MCF 10A (cell line): ENCODE measurements around the gene NDUFS2. TPM values are rescaled to one million over a fixed set of nuclear protein-coding genes. Genes with fewer than 3 reads are reported as not detected.

Experiments used
- BruUV-seq: library from RNA; stranded (reverse); fragments of 400-500 nt; replicated peaks from 2 replicates; lab custom pipeline; 2021; lab: Mats Ljungman, UMichigan
- CTCF ChIA-PET: fragments of 300-600 bp; sonication (Branson Sonifier 250); formaldehyde crosslinking; extraction: SDS; loops from one replicate; lab custom pipeline; 2021; ENCODE audit warnings: antibody characterized with exemption, inconsistent platforms; lab: Yijun Ruan, JAX
- POLR2A ChIA-PET: fragments of 300-600, 350-650 bp; sonication (Branson Sonifier 250); formaldehyde crosslinking; extraction: SDS; loops from one replicate; lab custom pipeline; 2020; ENCODE audit warnings: antibody characterized with exemption, inconsistent platforms; lab: Yijun Ruan, JAX
- DNase-seq: peaks from one replicate; pipeline ENCODE4 v3.0.0-alpha.2; 2018; ENCODE audit not compliant: unreplicated experiment
- H3K27ac Mint-ChIP-seq: one replicate; pipeline ENCODE4 v1.8.0; 2022; ENCODE audit warnings: mild to moderate bottlenecking, low read depth, mixed read lengths; ENCODE audit not compliant: unreplicated experiment
- H3K27me3 Mint-ChIP-seq: one replicate; pipeline ENCODE4 v1.8.0; 2022; ENCODE audit warnings: mixed read lengths; ENCODE audit not compliant: insufficient read depth, unreplicated experiment
- H3K36me3 Mint-ChIP-seq: one replicate; pipeline ENCODE4 v1.8.0; 2022; ENCODE audit warnings: mild to moderate bottlenecking, moderate library complexity, mixed read lengths; ENCODE audit not compliant: insufficient read depth, unreplicated experiment
- H3K4me1 Mint-ChIP-seq: one replicate; pipeline ENCODE4 v1.8.0; 2022; ENCODE audit warnings: mixed read lengths; ENCODE audit not compliant: insufficient read depth, unreplicated experiment
- H3K4me3 Mint-ChIP-seq: one replicate; pipeline ENCODE4 v1.8.0; 2022; ENCODE audit warnings: mild to moderate bottlenecking, moderate library complexity, mixed read lengths; ENCODE audit not compliant: unreplicated experiment
- H3K9me3 Mint-ChIP-seq: one replicate; pipeline ENCODE4 v1.8.0; 2022; ENCODE audit warnings: mixed read lengths; ENCODE audit not compliant: unreplicated experiment
- intact Hi-C: fragments of 100-400 bp; cut with micrococcal nuclease; formaldehyde crosslinking; loops from 2 replicates; pipeline ENCODE4 v1.14.1; 2022
- total RNA-seq: library from RNA; stranded (reverse); gene quantifications from 2 replicates; pipeline ENCODE4 v1.2.3, GENCODE V29; 2022
- TF ChIP-seq, protein P1 (sequence below): fragments of 200-600 bp; IDR thresholded peaks from one replicate; pipeline ENCODE4 v1.8.0; 2022; ENCODE audit warnings: antibody characterized with exemption, mild to moderate bottlenecking; ENCODE audit not compliant: unreplicated experiment

The NDUFS2 gene
- total RNA-seq, 1 experiment from 2014 or later: 149 TPM

DNA sequence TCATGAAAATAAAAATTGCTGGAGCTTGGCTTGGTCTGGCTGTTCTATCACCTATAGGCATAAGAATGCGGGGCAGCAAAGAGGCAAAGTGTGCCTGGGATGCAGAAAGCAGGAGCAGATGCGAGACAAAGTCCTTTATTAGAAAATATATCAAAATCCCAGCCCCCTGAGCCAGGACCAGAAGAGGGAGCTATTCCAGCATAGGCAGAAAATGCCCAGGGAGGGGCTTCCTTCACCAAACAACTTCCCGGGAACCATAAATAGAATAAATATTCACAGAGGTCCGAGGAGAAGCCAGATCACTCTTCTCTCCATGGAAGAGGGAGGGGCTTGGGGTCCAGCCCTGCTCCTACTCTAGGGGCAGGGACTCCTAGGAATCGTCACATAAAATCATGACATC is 31.0 kb upstream of the NDUFS2 start:
- POLR2A ChIA-PET: interaction anchor here (2.6 to 3.3 kb wide), 2 partner anchors 11 to 31 kb away, joined by 8 to 14 read pairs; partner anchors contain the start of gene NDUFS2
- no peak for DNase-seq
- no TSS peak for BruUV-seq
- intact Hi-C loops: no loop called here
- Mint-ChIP-seq H3K9me3 (no peaks in the 10 kb centered on the region), H3K4me1 (peaks cover 43% of the 10 kb centered on the region), H3K36me3 (peaks cover 69% of the 10 kb centered on the region), H3K27me3 (no peaks in the 10 kb centered on the region), H3K27ac (no peak overlapping the region), H3K4me3 (no peak overlapping the region)
- CTCF ChIA-PET: interaction anchor here (0.6 to 3.9 kb wide), 9 partner anchors 9 to 887 kb away, joined by 3 to 25 read pairs (median 6); partner anchors contain the start of gene TOMM40L
- TF ChIP-seq, protein P1, sequence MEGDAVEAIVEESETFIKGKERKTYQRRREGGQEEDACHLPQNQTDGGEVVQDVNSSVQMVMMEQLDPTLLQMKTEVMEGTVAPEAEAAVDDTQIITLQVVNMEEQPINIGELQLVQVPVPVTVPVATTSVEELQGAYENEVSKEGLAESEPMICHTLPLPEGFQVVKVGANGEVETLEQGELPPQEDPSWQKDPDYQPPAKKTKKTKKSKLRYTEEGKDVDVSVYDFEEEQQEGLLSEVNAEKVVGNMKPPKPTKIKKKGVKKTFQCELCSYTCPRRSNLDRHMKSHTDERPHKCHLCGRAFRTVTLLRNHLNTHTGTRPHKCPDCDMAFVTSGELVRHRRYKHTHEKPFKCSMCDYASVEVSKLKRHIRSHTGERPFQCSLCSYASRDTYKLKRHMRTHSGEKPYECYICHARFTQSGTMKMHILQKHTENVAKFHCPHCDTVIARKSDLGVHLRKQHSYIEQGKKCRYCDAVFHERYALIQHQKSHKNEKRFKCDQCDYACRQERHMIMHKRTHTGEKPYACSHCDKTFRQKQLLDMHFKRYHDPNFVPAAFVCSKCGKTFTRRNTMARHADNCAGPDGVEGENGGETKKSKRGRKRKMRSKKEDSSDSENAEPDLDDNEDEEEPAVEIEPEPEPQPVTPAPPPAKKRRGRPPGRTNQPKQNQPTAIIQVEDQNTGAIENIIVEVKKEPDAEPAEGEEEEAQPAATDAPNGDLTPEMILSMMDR: no peak

- no peak overlapping the region for H3K4me3 Mint-ChIP-seq
- TF ChIP-seq, protein P1: no peak
- H3K4me1 Mint-ChIP-seq: peaks cover 45% of the 10 kb centered on the region
- intact Hi-C loops: no loop called here
- no TSS peak for BruUV-seq
- no peaks in the 10 kb centered on the region for H3K9me3 Mint-ChIP-seq
- peaks cover 69% of the 10 kb centered on the region for H3K36me3 Mint-ChIP-seq
- H3K27ac Mint-ChIP-seq: no peak overlapping the region
- no peaks in the 10 kb centered on the region for H3K27me3 Mint-ChIP-seq
- DNase-seq: no peak
- POLR2A ChIA-PET: interaction anchor here (0.8 to 3.3 kb wide), 3 partner anchors 11 to 142 kb away, joined by 3 to 14 read pairs (median 8); partner anchors contain the start of genes NDUFS2 and SDHC
- CTCF ChIA-PET: interaction anchor here (0.8 to 3.9 kb wide), 6 partner anchors 8 to 210 kb away, joined by 3 to 25 read pairs (median 7); partner anchors contain the start of gene TOMM40L
Measured at GRCh38 chr1:161171696-161172095, 30.5 kb upstream of the NDUFS2 start.

GRCh38 chr1:161172349-161172748 is 29.8 kb upstream of the NDUFS2 start:
- peak overlapping the region; percentile 83 for H3K27ac Mint-ChIP-seq
- intact Hi-C loops: no loop called here
- H3K36me3 Mint-ChIP-seq: peaks cover 69% of the 10 kb centered on the region
- H3K4me1 Mint-ChIP-seq: peaks cover 39% of the 10 kb centered on the region
- no peak for DNase-seq
- H3K27me3 Mint-ChIP-seq: no peaks in the 10 kb centered on the region
- BruUV-seq: no TSS peak
- no peak overlapping the region for H3K4me3 Mint-ChIP-seq
- ChIA-PET POLR2A (interaction anchor here (0.6 to 3.3 kb wide), 4 partner anchors 10 to 141 kb away, joined by 3 to 14 read pairs (median 6); partner anchors contain the start of genes NDUFS2 and SDHC), CTCF (interaction anchor here (1.1 to 3.9 kb wide), 2 partner anchors 20 to 210 kb away, joined by 3 to 25 read pairs; no protein-coding TSS in a partner anchor)
- TF ChIP-seq, protein P1: no peak
- no peaks in the 10 kb centered on the region for H3K9me3 Mint-ChIP-seq

GRCh38 chr1:161172776-161173376 is 29.3 kb upstream of the NDUFS2 start:
- H3K4me3 Mint-ChIP-seq: no peak overlapping the region

More at GRCh38 chr1:161172776-161173376, 29.3 kb upstream of the NDUFS2 start:
- intact Hi-C loops: no loop called here
- Mint-ChIP-seq H3K4me1 (peaks cover 39% of the 10 kb centered on the region), H3K36me3 (peaks cover 69% of the 10 kb centered on the region), H3K9me3 (no peaks in the 10 kb centered on the region), H3K27me3 (no peaks in the 10 kb centered on the region), H3K27ac (peak overlapping the region; percentile 83)
- DNase-seq: no peak
- TF ChIP-seq, protein P1: no peak
- ChIA-PET CTCF (interaction anchor here (0.6 to 3.9 kb wide), 4 partner anchors 20 to 822 kb away, joined by 3 to 25 read pairs (median 4); no protein-coding TSS in a partner anchor), POLR2A (interaction anchor here (0.6 to 3.3 kb wide), 3 partner anchors 10 to 39 kb away, joined by 3 to 14 read pairs (median 8); partner anchors contain the start of gene NDUFS2)
- BruUV-seq: no TSS peak
